Measurements from ENCODE around the gene RAB30.

Gene RAB30

GRCh38 chr11:83007909-83008580 lies 63.7 kb downstream of the RAB30 start:
- no peak for DNase-seq

GRCh38 chr11:83007477-83007876 lies 64.2 kb downstream of the RAB30 start:
- no peak for DNase-seq

GRCh38 chr11:83006877-83007330 lies 64.8 kb downstream of the RAB30 start:
- DNase-seq, result no peak

- no peak for DNase-seq
Measured at GRCh38 chr11:83004746-83005556, 66.7 kb downstream of the RAB30 start.

GRCh38 chr11:83002522-83002921 lies 69.2 kb downstream of the RAB30 start:
- DNase-seq, result no peak

- no peak for DNase-seq
Measured at GRCh38 chr11:83002053-83002452, 69.6 kb downstream of the RAB30 start.

GRCh38 chr11:83000381-83000780 lies 71.3 kb downstream of the RAB30 start:
- no peak for DNase-seq

- DNase-seq, result no peak
Measured at GRCh38 chr11:82999232-82999631, 72.5 kb downstream of the RAB30 start.

- no peak for DNase-seq
Measured at GRCh38 chr11:82998697-82999096, 73.0 kb downstream of the RAB30 start.

- DNase-seq, result no peak
Measured at GRCh38 chr11:82996966-82997606, 74.6 kb downstream of the RAB30 start.

GRCh38 chr11:82995754-82996398 lies 75.8 kb downstream of the RAB30 start:
- DNase-seq, result no peak

GRCh38 chr11:82995235-82995634 lies 76.5 kb downstream of the RAB30 start:
- DNase-seq, result no peak

GRCh38 chr11:82994604-82995230 lies 77.0 kb downstream of the RAB30 start:
- DNase-seq, result no peak

GRCh38 chr11:82992223-82992622 lies 79.5 kb downstream of the RAB30 start:
- DNase-seq, result no peak

GRCh38 chr11:82989628-82990404 lies 81.9 kb downstream of the RAB30 start:
- no peak for DNase-seq

GRCh38 chr11:82988936-82989627 lies 82.6 kb downstream of the RAB30 start:
- DNase-seq, result no peak

GRCh38 chr11:82987997-82988396 lies 83.7 kb downstream of the RAB30 start:
- no peak for DNase-seq

- DNase-seq, result no peak
Measured at GRCh38 chr11:82986446-82986845, 85.3 kb downstream of the RAB30 start.

- no peak for DNase-seq
Measured at GRCh38 chr11:82981852-82982251, 89.8 kb downstream of the RAB30 start.

- no peak for DNase-seq
Measured at GRCh38 chr11:82980947-82981346, 90.8 kb downstream of the RAB30 start.

- no peak for DNase-seq
Measured at GRCh38 chr11:82980292-82980691, 91.4 kb downstream of the RAB30 start.

All from cortex of kidney (tissue), 1 donor.